ENCODE measurements around the gene THRB. TPM values are rescaled to one million over a fixed set of nuclear protein-coding genes. Genes with fewer than 3 reads are reported as not detected.

Gene THRB
- total RNA-seq, 5 donors from 2014 or later (not counting 1 experiment from before 2014, with no cell fraction given) = 0.03 to 0.29 (median 0.19) TPM; not detected in 2

DNA sequence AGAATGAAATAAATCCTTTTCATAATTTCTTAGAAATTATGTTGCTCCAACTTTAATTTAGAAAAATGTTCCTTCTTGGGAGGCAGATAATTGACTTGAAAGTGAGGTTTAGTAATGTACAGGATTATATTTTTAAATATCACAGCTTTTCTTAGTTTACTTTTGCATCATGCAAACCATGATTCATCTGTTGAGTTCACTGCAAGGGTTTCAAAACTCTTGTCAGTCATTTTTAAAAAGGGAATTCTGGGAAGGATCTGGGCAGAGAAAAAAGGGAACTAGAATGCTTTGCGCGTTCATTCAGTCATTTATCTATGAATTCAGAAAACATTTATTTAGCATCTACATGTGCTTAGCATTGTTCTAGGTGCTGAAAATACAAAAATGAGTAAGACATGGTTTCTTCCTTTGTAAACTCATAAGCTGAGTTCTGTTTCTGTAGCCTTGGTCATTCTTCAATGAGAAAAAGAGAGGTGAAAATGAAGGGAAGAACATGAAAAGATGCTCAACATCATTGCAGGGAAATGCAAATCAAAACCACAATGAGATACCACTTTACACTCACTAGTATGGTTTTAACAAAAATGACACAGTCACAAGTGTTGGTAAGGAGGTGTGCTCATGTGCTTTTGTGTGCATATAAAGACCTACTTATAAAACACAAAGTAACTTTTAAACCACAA is 340.5 kb downstream of the THRB start:
- Histone ChIP-seq H3K36me3 (ENCODE audit: control insufficient read depth in 2 of 2, extremely low read depth in 1 of 2, insufficient read depth in 1 of 2, low read length in 1 of 2) (no peaks in the 10 kb centered on the region), H3K9me3 (no peaks in the 10 kb centered on the region), H3K27me3 (replicated peaks in 1 of 2; ENCODE audit: control insufficient read depth in 2 of 2, extremely low read depth in 1 of 2, insufficient read depth in 2 of 2, low read length in 1 of 2) (no peaks in the 10 kb centered on the region), H3K4me3 (ENCODE audit: control insufficient read depth in 1 of 2, extremely low read depth in 1 of 2, low read length in 1 of 2) (no peak overlapping the region), H3K4me1 (ENCODE audit: control insufficient read depth in 1 of 2, extremely low read depth in 1 of 2, insufficient read depth in 2 of 2, low read length in 2 of 2) (no peaks in the 10 kb centered on the region), H3K27ac (ENCODE audit: low read length) (no peak overlapping the region)
- Mint-ChIP-seq H3K4me3 (no peak overlapping the region), H3K27ac (no peak overlapping the region), H3K36me3 (no peaks in the 10 kb centered on the region), H3K4me1 (peaks cover 0 to 2% (median 0%) of the 10 kb centered on the region in 3 donors), H3K9me3 (no peaks in the 10 kb centered on the region), H3K27me3 (peaks cover 0 to 1% of the 10 kb centered on the region in 2 donors)
- ATAC-seq (replicated peaks in 1 of 4) (no peak), DNase-seq (no peak)
- POLR2A ChIA-PET = no interaction called here
- CTCF ChIA-PET = no interaction called here
- no CpG with 5 or more reads among the region's 2 CpGs for WGBS (ENCODE audit: insufficient coverage)

DNA sequence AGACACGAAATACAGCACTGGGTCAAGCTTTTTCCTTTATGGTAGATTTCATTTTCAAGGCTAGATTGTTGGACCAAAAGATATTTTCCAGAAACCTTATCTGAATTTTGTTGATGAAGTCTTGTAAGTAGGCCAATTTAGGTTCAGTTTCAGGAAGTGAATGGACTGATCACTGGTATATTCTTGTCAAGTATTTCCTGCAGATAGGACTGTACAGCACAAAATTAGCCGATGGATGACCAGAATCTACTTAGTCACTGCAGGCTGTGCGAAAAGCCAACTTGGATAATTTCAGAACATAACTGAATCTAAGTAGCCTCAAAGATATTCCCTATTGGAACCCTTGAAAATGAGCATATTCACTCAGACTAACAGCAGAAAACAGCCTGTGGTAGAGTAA is 343.1 kb downstream of the THRB start:
- no peaks in the 10 kb centered on the region for H3K4me1 ChIP-seq (ENCODE audit: control insufficient read depth in 1 of 2, extremely low read depth in 1 of 2, insufficient read depth in 2 of 2, low read length in 2 of 2)
- CTCF ChIA-PET = no interaction called here
- H3K4me3 ChIP-seq (ENCODE audit: control insufficient read depth in 1 of 2, extremely low read depth in 1 of 2, low read length in 1 of 2) = no peak overlapping the region
- WGBS (ENCODE audit: insufficient coverage) = 50% methylated on average over 1 of the region's 3 CpGs
- no peaks in the 10 kb centered on the region for H3K9me3 ChIP-seq
- no peak overlapping the region for H3K27ac ChIP-seq (ENCODE audit: low read length)
- no peak overlapping the region for H3K4me3 Mint-ChIP-seq
- ATAC-seq (replicated peaks in 1 of 4) (no peak), DNase-seq (no peak)
- POLR2A ChIA-PET = no interaction called here
- no peaks in the 10 kb centered on the region for H3K27me3 Mint-ChIP-seq
- no peaks in the 10 kb centered on the region for H3K9me3 Mint-ChIP-seq
- no peaks in the 10 kb centered on the region for H3K27me3 ChIP-seq (replicated peaks in 1 of 2; ENCODE audit: control insufficient read depth in 2 of 2, extremely low read depth in 1 of 2, insufficient read depth in 2 of 2, low read length in 1 of 2)
- H3K4me1 Mint-ChIP-seq = no peaks in the 10 kb centered on the region
- H3K36me3 ChIP-seq (ENCODE audit: control insufficient read depth in 2 of 2, extremely low read depth in 1 of 2, insufficient read depth in 1 of 2, low read length in 1 of 2) = no peaks in the 10 kb centered on the region
- H3K36me3 Mint-ChIP-seq = no peaks in the 10 kb centered on the region
- H3K27ac Mint-ChIP-seq = no peak overlapping the region

DNA sequence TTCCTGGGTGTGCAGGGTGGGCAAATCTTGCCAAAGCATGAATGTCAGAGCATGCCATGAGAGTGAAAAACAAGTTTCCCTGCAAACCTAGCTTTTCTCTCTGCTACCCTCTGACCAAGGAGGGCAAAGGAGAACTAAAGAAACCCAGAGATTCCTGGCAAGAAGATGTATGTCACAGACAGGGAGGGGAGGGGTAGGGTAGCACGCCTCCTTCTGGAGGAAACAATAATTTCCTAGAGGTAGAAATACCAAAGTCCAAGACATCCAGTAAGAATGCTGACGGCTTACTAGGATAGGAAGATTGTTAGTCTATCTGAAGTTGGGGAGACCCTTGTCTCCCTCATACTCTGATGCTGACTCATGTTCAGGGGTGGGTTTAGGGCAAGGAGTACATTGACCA is 345.6 kb downstream of the THRB start:
- no peak overlapping the region for H3K27ac Mint-ChIP-seq
- H3K27ac ChIP-seq (ENCODE audit: low read length) = no peak overlapping the region
- no peaks in the 10 kb centered on the region for H3K27me3 ChIP-seq (replicated peaks in 1 of 2; ENCODE audit: control insufficient read depth in 2 of 2, extremely low read depth in 1 of 2, insufficient read depth in 2 of 2, low read length in 1 of 2)
- WGBS (ENCODE audit: insufficient coverage) = 86% methylated on average over 1 of the region's 2 CpGs
- H3K4me1 ChIP-seq (ENCODE audit: control insufficient read depth in 1 of 2, extremely low read depth in 1 of 2, insufficient read depth in 2 of 2, low read length in 2 of 2) = no peaks in the 10 kb centered on the region
- DNase-seq = no peak
- H3K4me3 Mint-ChIP-seq = no peak overlapping the region
- no peaks in the 10 kb centered on the region for H3K9me3 ChIP-seq
- no peaks in the 10 kb centered on the region for H3K36me3 ChIP-seq (ENCODE audit: control insufficient read depth in 2 of 2, extremely low read depth in 1 of 2, insufficient read depth in 1 of 2, low read length in 1 of 2)
- H3K4me3 ChIP-seq (ENCODE audit: control insufficient read depth in 1 of 2, extremely low read depth in 1 of 2, low read length in 1 of 2) = no peak overlapping the region
- ChIA-PET POLR2A (interaction anchor here in 1 of 2 donors (0.5 kb wide), 1 partner anchor 548 kb away, joined by 3 read pairs; no protein-coding TSS in a partner anchor), CTCF (no interaction called here)
- no peaks in the 10 kb centered on the region for H3K9me3 Mint-ChIP-seq
- H3K36me3 Mint-ChIP-seq = no peaks in the 10 kb centered on the region
- H3K4me1 Mint-ChIP-seq = no peaks in the 10 kb centered on the region
- peaks cover 0 to 3% of the 10 kb centered on the region in 2 donors for H3K27me3 Mint-ChIP-seq
- ATAC-seq (replicated peaks in 1 of 4) = no peak

DNA sequence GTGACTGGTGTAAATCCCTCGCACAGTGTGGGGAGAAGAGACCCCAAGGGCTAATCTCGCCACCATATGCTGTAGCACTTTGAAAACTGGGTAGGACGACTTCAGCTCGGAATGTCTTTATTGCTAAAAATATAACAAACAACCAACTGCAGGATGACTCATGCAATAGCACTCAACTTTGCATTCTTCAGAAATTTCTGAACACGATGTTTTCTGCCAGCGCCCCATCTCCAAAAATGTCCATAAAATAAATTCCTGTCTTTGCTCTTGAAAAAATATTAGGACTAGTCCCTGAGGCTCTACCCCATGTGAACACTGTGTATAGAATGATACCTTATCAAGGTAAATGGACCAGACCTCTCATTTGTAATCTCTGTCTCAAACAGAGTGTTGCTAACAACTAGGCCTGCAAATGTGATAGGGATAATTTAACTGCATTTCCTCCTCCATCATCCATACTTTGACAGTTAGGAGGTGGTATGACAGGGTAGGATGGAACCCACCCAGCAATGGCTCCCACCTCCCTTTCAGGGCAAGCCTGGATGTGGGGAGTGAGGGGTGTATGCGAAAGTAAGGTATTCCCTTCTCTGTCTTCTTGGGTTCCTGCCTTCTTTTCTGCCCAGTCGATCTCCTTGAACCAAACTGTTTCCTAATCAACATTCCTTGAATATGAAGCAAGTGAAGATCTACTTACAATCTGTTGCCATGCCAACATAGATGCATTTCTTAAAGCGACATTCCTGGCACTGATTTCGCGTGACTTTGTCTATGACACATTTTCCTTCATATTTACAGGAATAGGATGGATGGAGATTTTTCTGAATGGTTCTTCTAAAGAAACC is 348.4 kb downstream of the THRB start:
- H3K27ac Mint-ChIP-seq = no peak overlapping the region
- Histone ChIP-seq H3K27ac (ENCODE audit: low read length) (no peak overlapping the region), H3K27me3 (replicated peaks in 1 of 2; ENCODE audit: control insufficient read depth in 2 of 2, extremely low read depth in 1 of 2, insufficient read depth in 2 of 2, low read length in 1 of 2) (peaks cover 0 to 5% of the 10 kb centered on the region in 2 experiments), H3K9me3 (no peaks in the 10 kb centered on the region), H3K36me3 (ENCODE audit: control insufficient read depth in 2 of 2, extremely low read depth in 1 of 2, insufficient read depth in 1 of 2, low read length in 1 of 2) (no peaks in the 10 kb centered on the region), H3K4me1 (ENCODE audit: control insufficient read depth in 1 of 2, extremely low read depth in 1 of 2, insufficient read depth in 2 of 2, low read length in 2 of 2) (no peaks in the 10 kb centered on the region), H3K4me3 (ENCODE audit: control insufficient read depth in 1 of 2, extremely low read depth in 1 of 2, low read length in 1 of 2) (no peak overlapping the region)
- H3K4me3 Mint-ChIP-seq = no peak overlapping the region
- no peaks in the 10 kb centered on the region for H3K9me3 Mint-ChIP-seq
- no peaks in the 10 kb centered on the region for H3K4me1 Mint-ChIP-seq
- H3K36me3 Mint-ChIP-seq = no peaks in the 10 kb centered on the region
- DNase-seq (no peak), ATAC-seq (replicated peaks in 1 of 4) (no peak)
- CTCF ChIA-PET = no interaction called here
- 68% methylated on average over 4 of the region's 11 CpGs for WGBS (ENCODE audit: insufficient coverage)
- POLR2A ChIA-PET = no interaction called here
- peaks cover 0 to 3% of the 10 kb centered on the region in 2 donors for H3K27me3 Mint-ChIP-seq

DNA sequence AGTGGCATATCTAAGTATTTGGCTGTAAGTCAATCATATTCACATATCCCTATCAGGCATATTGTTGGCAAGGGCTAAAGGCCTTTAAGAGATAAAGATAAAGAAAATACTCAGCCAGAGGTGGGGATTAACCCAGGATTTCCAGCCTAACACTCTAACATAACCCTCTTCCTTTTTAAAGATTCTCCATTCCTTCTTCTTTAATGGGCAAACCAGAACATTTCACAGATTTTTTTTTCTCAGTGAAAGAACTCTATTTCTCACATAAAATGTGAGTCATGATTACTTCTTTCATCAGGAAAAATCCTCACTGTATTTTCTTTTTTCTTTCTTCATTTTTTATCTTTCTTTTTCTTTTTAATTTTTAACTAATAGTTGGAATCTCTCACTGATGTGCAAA is 349.2 kb downstream of the THRB start:
- Histone ChIP-seq H3K27me3 (replicated peaks in 1 of 2; ENCODE audit: control insufficient read depth in 2 of 2, extremely low read depth in 1 of 2, insufficient read depth in 2 of 2, low read length in 1 of 2) (peaks cover 0 to 5% of the 10 kb centered on the region in 2 experiments), H3K36me3 (ENCODE audit: control insufficient read depth in 2 of 2, extremely low read depth in 1 of 2, insufficient read depth in 1 of 2, low read length in 1 of 2) (no peaks in the 10 kb centered on the region), H3K9me3 (no peaks in the 10 kb centered on the region), H3K4me3 (ENCODE audit: control insufficient read depth in 1 of 2, extremely low read depth in 1 of 2, low read length in 1 of 2) (no peak overlapping the region), H3K4me1 (ENCODE audit: control insufficient read depth in 1 of 2, extremely low read depth in 1 of 2, insufficient read depth in 2 of 2, low read length in 2 of 2) (no peaks in the 10 kb centered on the region), H3K27ac (ENCODE audit: low read length) (no peak overlapping the region)
- H3K36me3 Mint-ChIP-seq = no peaks in the 10 kb centered on the region
- ATAC-seq (replicated peaks in 1 of 4) = no peak
- peaks cover 0 to 3% of the 10 kb centered on the region in 2 donors for H3K27me3 Mint-ChIP-seq
- H3K4me3 Mint-ChIP-seq = no peak overlapping the region
- CTCF ChIA-PET = no interaction called here
- DNase-seq = no peak
- no peak overlapping the region for H3K27ac Mint-ChIP-seq
- POLR2A ChIA-PET = no interaction called here
- no peaks in the 10 kb centered on the region for H3K9me3 Mint-ChIP-seq
- H3K4me1 Mint-ChIP-seq = no peaks in the 10 kb centered on the region

DNA sequence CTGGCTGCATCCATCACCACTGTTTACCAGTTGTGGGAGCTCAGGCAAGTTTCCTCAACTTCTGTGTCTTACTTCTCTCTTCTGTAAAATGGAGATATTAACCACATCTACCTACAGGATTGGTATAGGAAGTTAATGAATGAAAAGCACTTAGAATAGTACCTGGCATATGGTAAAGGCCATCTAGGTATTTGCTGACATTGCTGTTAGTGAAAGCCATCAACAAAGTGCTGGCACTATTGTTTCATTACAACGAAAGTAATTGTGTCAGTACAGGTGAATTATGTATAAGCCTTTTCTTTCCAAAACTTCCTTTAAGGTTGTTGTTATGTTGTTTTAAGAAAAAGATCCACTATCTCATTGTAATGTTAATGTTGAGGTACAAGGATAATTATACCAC is 352.5 kb downstream of the THRB start:
- H3K4me1 Mint-ChIP-seq = no peaks in the 10 kb centered on the region
- Histone ChIP-seq H3K9me3 (no peaks in the 10 kb centered on the region), H3K27me3 (replicated peaks in 1 of 2; ENCODE audit: control insufficient read depth in 2 of 2, extremely low read depth in 1 of 2, insufficient read depth in 2 of 2, low read length in 1 of 2) (peaks cover 0 to 5% of the 10 kb centered on the region in 2 experiments), H3K27ac (ENCODE audit: low read length) (no peak overlapping the region), H3K4me3 (ENCODE audit: control insufficient read depth in 1 of 2, extremely low read depth in 1 of 2, low read length in 1 of 2) (no peak overlapping the region), H3K36me3 (ENCODE audit: control insufficient read depth in 2 of 2, extremely low read depth in 1 of 2, insufficient read depth in 1 of 2, low read length in 1 of 2) (no peaks in the 10 kb centered on the region), H3K4me1 (ENCODE audit: control insufficient read depth in 1 of 2, extremely low read depth in 1 of 2, insufficient read depth in 2 of 2, low read length in 2 of 2) (no peaks in the 10 kb centered on the region)
- no CpG with 5 or more reads among the region's 1 CpG for WGBS (ENCODE audit: insufficient coverage)
- POLR2A ChIA-PET = no interaction called here
- peaks cover 0 to 3% of the 10 kb centered on the region in 2 donors for H3K27me3 Mint-ChIP-seq
- no peak overlapping the region for H3K27ac Mint-ChIP-seq
- H3K9me3 Mint-ChIP-seq = no peaks in the 10 kb centered on the region
- ATAC-seq (replicated peaks in 1 of 4) (no peak), DNase-seq (no peak)
- H3K36me3 Mint-ChIP-seq = no peaks in the 10 kb centered on the region
- H3K4me3 Mint-ChIP-seq = no peak overlapping the region
- CTCF ChIA-PET = interaction anchor here in 1 of 2 donors (0.5 kb wide), 1 partner anchor 117 kb away, joined by 3 read pairs; no protein-coding TSS in a partner anchor
